Epithelial cell of proximal tubule (primary cell): ENCODE data around the gene TOM1. TPM values are rescaled to one million over a fixed set of nuclear protein-coding genes. Genes with fewer than 3 reads are reported as not detected.

Experiments
- DNase-seq: peaks from one replicate; pipeline ENCODE4 v3.0.0-alpha.2; 2011; ENCODE audit warnings: low read depth
- H3K4me3 ChIP-seq: 2 replicates; pipeline ENCODE4 v1.5.1; 2011; ENCODE audit warnings: low read depth, mild to moderate bottlenecking, low read length
- total RNA-seq: library from RNA; depleted of rRNA; stranded (reverse); fragments of >200 nt; gene quantifications from 2 replicates; pipeline ENCODE4 v1.2.3, GENCODE V29; 2015
- TF ChIP-seq, protein P1 (sequence below): conservative IDR thresholded peaks from 2 replicates; pipeline ENCODE4 v1.5.1; 2012; ENCODE audit warnings: low read depth, mild to moderate bottlenecking, low read length

Gene TOM1
- total RNA-seq, 1 donor from 2014 or later = 24.0 TPM

DNA sequence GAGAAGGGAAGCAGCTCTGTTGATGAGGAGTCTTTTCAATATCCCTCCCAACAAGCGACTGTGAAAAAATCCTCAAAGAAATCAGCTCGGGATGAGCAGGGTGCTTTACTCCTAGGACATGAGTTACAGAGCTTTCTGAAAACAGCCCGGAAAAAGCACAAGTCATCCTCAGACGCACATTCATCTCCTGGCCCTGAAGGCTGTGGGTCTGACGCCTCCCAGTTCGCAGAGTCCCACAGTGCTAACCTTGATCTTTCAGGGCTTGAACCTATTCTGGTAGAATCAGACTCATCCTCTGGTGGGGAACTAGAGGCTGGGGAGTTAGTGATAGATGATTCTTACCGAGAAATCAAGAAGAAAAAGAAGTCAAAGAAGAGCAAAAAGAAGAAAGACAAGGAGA is 34.7 kb upstream of the TOM1 start:
- DNase-seq = no peak
- TF ChIP-seq, protein P1, sequence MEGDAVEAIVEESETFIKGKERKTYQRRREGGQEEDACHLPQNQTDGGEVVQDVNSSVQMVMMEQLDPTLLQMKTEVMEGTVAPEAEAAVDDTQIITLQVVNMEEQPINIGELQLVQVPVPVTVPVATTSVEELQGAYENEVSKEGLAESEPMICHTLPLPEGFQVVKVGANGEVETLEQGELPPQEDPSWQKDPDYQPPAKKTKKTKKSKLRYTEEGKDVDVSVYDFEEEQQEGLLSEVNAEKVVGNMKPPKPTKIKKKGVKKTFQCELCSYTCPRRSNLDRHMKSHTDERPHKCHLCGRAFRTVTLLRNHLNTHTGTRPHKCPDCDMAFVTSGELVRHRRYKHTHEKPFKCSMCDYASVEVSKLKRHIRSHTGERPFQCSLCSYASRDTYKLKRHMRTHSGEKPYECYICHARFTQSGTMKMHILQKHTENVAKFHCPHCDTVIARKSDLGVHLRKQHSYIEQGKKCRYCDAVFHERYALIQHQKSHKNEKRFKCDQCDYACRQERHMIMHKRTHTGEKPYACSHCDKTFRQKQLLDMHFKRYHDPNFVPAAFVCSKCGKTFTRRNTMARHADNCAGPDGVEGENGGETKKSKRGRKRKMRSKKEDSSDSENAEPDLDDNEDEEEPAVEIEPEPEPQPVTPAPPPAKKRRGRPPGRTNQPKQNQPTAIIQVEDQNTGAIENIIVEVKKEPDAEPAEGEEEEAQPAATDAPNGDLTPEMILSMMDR = no peak
- H3K4me3 ChIP-seq = no peak overlapping the region

DNA sequence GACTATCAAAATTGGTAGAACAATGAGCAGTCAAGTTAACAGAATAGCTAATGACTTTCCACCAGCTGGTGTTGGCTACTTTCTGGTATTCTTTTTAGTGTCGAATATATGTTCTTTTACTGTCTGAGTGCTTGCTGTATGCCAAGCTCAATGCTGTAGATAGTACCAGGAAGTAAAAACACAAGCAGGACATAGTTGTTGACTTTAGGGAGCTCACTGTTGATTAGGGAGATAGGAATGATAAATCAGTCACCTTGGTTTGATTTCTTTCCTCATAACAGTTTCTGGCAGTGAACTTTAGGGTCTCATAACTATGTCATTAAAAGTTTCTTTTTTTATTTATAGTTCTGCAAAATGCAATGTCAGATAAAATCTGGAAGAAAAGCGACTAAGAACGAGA is 33.4 kb upstream of the TOM1 start:
- no peak for DNase-seq
- H3K4me3 ChIP-seq = no peak overlapping the region
- TF ChIP-seq, protein P1 = no peak

DNA sequence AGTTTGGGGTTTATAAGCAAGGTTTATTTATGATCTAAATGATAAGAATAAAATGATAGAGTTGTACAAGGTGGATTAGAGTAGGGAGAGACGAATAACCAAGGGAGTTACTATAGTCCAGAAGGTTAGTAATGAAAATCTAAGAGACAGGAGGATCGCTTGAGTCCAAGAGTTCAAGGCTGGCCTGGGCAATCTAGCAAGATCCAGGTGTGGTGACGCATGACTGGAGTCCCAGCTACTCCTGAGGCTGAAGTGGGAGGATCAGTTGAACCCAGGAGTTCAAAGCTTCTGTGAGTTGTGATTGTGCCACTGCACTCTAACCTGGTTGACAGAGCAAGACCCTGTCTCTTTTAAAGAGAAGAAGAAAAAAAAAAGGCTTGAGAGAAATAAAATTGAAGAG is 30.1 kb upstream of the TOM1 start:
- DNase-seq = no peak
- no peak overlapping the region for H3K4me3 ChIP-seq
- TF ChIP-seq, protein P1 = no peak

DNA sequence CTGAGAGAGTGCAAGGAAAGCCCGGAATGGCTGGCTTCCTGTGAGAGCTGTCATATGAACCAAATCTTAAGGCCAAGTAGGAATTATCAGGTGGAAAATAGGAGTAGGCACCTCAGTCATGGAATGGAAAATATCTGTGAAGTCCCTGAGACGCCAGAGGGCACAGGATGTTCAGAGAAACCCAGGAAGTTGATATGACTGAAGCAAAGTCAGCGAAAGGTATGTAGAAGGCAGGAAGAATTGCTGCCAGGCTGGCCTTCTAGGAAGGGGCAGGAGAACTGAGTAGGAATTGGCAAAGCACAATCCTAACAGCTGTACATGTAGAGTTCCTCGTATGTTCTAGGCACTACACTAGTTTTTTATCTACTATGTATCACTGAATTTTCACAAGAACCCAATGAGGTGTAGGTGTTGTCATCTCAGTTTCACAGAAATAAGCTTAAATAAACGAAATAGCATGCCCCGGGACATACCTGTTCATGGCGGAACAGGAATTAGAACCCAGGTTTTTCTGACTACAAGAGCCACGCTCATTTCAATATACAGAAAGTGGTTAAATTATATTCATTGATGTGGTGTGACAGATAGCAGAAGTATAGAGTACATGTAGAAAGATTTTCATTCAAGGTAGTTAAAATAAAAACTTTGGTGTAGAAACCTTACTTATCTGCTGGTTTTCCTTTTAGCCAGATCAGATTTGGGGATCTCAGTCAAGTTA is 25.4 kb upstream of the TOM1 start:
- TF ChIP-seq, protein P1 = no peak
- no peak overlapping the region for H3K4me3 ChIP-seq
- no peak for DNase-seq

DNA sequence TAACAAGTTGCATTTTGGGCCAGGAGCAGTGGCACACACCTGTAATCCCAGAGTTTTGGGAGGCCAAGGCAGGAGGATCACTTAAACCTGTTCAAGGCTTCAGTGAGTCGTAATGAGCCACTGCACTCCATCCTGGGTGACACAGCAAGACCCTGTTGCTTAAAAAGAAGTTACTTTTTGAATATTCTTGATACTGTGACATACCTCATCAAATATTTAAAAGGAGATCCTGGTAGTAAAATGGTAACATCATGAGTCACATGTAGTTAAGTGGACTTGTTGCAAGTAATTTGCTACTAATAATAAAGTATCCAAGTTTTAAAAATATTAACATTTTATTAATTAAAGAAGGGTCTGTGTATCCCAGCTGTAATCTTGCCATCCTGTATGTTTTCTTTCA is 24.1 kb upstream of the TOM1 start:
- DNase-seq = no peak
- H3K4me3 ChIP-seq = no peak overlapping the region
- TF ChIP-seq, protein P1 = no peak

DNA sequence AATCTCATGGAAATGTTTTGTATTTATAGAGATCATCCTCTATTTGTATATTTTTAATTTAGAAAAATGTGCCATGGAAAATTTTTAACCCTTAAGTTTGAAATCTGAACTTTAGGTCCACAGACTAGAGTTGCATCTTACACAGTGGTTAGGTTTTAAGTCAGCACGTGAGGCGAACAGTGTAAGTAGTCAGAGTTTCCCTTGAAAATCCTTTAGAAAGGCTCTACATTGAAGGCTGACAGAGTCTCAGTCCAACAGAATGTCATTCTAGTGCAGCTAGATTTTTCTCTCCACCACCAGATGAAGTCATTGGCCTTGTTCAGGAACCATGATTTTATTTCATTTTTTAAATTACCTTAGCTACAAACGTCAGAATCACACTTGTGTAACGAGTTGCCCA is 23.7 kb upstream of the TOM1 start:
- TF ChIP-seq, protein P1 = no peak
- no peak for DNase-seq
- H3K4me3 ChIP-seq = no peak overlapping the region

DNA sequence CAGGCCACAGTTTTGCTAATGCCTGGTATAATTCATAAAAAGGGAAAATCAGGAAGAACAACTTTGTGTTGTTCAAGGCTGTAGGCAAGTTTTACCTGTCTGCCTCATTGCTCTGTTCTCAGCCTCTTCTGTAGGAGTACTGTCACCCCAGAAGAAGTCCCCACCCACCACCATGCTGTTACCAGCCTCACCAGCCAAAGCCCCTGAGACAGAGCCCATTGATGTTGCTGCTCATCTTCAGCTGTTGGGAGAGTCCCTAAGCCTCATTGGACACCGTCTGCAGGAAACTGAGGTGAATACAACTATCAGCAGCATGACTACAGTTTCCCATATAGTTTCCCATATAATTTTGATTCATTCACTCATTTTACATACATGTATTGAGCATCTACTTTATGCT is 11.6 kb upstream of the TOM1 start:
- DNase-seq = no peak
- TF ChIP-seq, protein P1 = no peak
- no peak overlapping the region for H3K4me3 ChIP-seq
